ENCODE measurements around the gene ALKBH2. TPM values are rescaled to one million over a fixed set of nuclear protein-coding genes. Genes with fewer than 3 reads are reported as not detected.

The ALKBH2 gene
- total and polyA plus RNA-seq, 2 of the 8 experiments (the other 6 are each of a cell fraction or from before 2014, with no cell fraction given) = 19.1 to 22.5 TPM

DNA sequence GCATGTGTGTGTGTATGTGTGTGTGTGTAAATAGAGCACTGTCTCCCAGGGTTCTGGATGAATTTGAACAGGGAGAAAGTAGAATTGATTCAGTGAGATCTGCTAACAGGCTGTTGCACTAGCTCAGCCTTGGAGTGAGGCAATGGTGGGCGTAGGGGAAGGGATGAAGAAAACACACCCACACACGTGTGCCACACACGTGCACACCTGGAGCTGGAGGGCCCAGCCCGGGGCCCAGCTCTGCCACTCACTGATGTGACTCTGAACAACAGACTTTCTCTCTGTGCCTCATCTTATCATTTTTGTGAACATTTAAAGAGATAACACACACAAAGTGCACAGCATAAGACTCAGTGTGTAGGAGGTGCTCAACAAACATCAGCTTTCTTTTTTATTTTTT lies 27.3 kb upstream of the ALKBH2 start:
- H2AK5ac ChIP-seq (ENCODE audit: low read depth, low read length) = no peak overlapping the region
- H3K79me2 ChIP-seq (ENCODE audit: control insufficient read depth in 1 of 2, insufficient read depth in 2 of 2, low read length in 2 of 2) = no peaks in the 10 kb centered on the region
- ChIA-PET CTCF (ENCODE audit: partially characterized antibody) (interaction anchor here (0.6 to 5.0 kb wide), 4 partner anchors 8 to 473 kb away, joined by 3 to 29 read pairs (median 3); no protein-coding TSS in a partner anchor), POLR2A (ENCODE audit: partially characterized antibody) (interaction anchor here (0.9 kb wide), 1 partner anchor 17 kb away, joined by 5 read pairs; no protein-coding TSS in a partner anchor)
- no peak overlapping the region for H3K4me2 ChIP-seq (ENCODE audit: insufficient read depth in 1 of 2, low read depth in 2 of 2, low read length in 2 of 2)
- DNase-seq (ENCODE audit: low read depth in 1 of 2, low spot score in 2 of 2) (no peak), FAIRE-seq (no peak)
- no peak overlapping the region for H4K5ac ChIP-seq (ENCODE audit: insufficient read length, low read depth, low read length)
- no peaks in the 10 kb centered on the region for H3K9me3 ChIP-seq (ENCODE audit: insufficient read depth in 2 of 2, low read depth in 1 of 2, low read length in 1 of 2)
- no peak overlapping the region for H4K91ac ChIP-seq (replicated peaks; ENCODE audit: insufficient read length, low read length)
- H3K23ac ChIP-seq (ENCODE audit: insufficient read length) = no peak overlapping the region
- H3K79me1 ChIP-seq (ENCODE audit: low read depth, low read length) = no peaks in the 10 kb centered on the region
- H2BK120ac ChIP-seq (replicated peaks; ENCODE audit: low read depth, low read length) = no peak overlapping the region
- H2BK15ac ChIP-seq (ENCODE audit: low read length) = no peak overlapping the region
- no peak overlapping the region for H2BK20ac ChIP-seq (ENCODE audit: low read length)
- no peak overlapping the region for H3K18ac ChIP-seq (ENCODE audit: extremely low read depth, low read length)
- no peaks in the 10 kb centered on the region for H3K23me2 ChIP-seq (ENCODE audit: low read depth, low read length)
- WGBS, 2 experiments (ENCODE audit: extremely low coverage in 1 of 2, insufficient coverage in 1 of 2, insufficient read length in 1 of 2, insufficient replicate concordance in 2 of 2, low coverage in 1 of 2, low lambda C conversion rate in 2 of 2, missing lambda C conversion rate in 1 of 2) = 79% methylated on average over 4 of the region's 4 CpGs; no CpG with 5 or more reads in 1 of the 2 experiments
- H3K4ac ChIP-seq (replicated peaks; ENCODE audit: insufficient read length, low read depth, low read length) = no peak overlapping the region
- H3K36me3 ChIP-seq (ENCODE audit: control insufficient read depth in 2 of 4, insufficient read depth in 4 of 4, low read length in 3 of 4) = no peaks in the 10 kb centered on the region
- no peak overlapping the region for H3K27ac ChIP-seq (ENCODE audit: low read depth, low read length)
- peaks cover under 1 to 7% (median 4%) of the 10 kb centered on the region in 4 experiments; a peak in 4 of 7 replicates for H3K4me1 ChIP-seq (replicated peaks in 1 of 4; ENCODE audit: control insufficient read depth in 3 of 4, insufficient read depth in 4 of 4, low read length in 3 of 4)
- H3K4me3 ChIP-seq (ENCODE audit: extremely low read depth in 1 of 4, insufficient read depth in 2 of 4, low read depth in 3 of 4, low read length in 4 of 4) = no peak overlapping the region
- no peak overlapping the region for H2AFZ ChIP-seq (ENCODE audit: low read length)
- H3K9ac ChIP-seq (replicated peaks in 1 of 4; ENCODE audit: extremely low read depth in 1 of 4, low read depth in 3 of 4, low read length in 3 of 4) = no peak overlapping the region
- H3K14ac ChIP-seq (ENCODE audit: insufficient read length) = no peak overlapping the region
- no peaks in the 10 kb centered on the region; a peak in 1 of 7 replicates for H3K27me3 ChIP-seq (replicated peaks in 1 of 4; ENCODE audit: control insufficient read depth in 3 of 4, extremely low read depth in 1 of 4, insufficient read depth in 3 of 4, low read length in 3 of 4)
- H2BK5ac ChIP-seq (ENCODE audit: low read depth, low read length) = no peak overlapping the region
- no peaks in the 10 kb centered on the region for H4K20me1 ChIP-seq (replicated peaks in 1 of 2; ENCODE audit: control insufficient read depth in 1 of 2, insufficient read depth in 2 of 2, low read length in 2 of 2)
- H3K56ac ChIP-seq (replicated peaks; ENCODE audit: insufficient read length, low read depth, low read length) = no peak overlapping the region
- no peak overlapping the region for H4K8ac ChIP-seq (ENCODE audit: extremely low read depth, insufficient read depth, low read length)
- no peak overlapping the region for H2BK12ac ChIP-seq (ENCODE audit: low read depth, low read length)
- TF ChIP-seq EZH2 (IDR thresholded peaks at IDR 0.05; ENCODE audit: low read depth, low read length, severe bottlenecking) (no peak), RBBP5 (IDR thresholded peaks at IDR 0.05; ENCODE audit: borderline replicate concordance, low read depth, low read length) (no peak), FOSL1 (IDR thresholded peaks at IDR 0.05; ENCODE audit: insufficient read depth, low read depth, low read length) (no peak), SIX5 (IDR thresholded peaks at IDR 0.05; ENCODE audit: low read depth, low read length) (no peak), RNF2 (IDR thresholded peaks at IDR 0.05; ENCODE audit: borderline replicate concordance, low read depth, low read length, missing control alignments, poor library complexity, severe bottlenecking) (no peak), SP1 (IDR thresholded peaks at IDR 0.05; ENCODE audit: low read depth, low read length) (no peak), CHD1 (IDR thresholded peaks at IDR 0.05; ENCODE audit: low read depth, low read length) (no peak), TCF12 (IDR thresholded peaks at IDR 0.05; ENCODE audit: low read depth, low read length) (no peak), CTBP2 (IDR thresholded peaks at IDR 0.05; ENCODE audit: borderline replicate concordance, insufficient read depth, insufficient read length, low read length) (no peak), SP4 (IDR thresholded peaks at IDR 0.05; ENCODE audit: low read length) (no peak), SUZ12 (IDR thresholded peaks at IDR 0.05; ENCODE audit: low read length) (no peak)
- TF ChIP-seq, protein P1, sequence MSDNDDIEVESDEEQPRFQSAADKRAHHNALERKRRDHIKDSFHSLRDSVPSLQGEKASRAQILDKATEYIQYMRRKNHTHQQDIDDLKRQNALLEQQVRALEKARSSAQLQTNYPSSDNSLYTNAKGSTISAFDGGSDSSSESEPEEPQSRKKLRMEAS (IDR thresholded peaks at IDR 0.05) = no peak
- TF ChIP-seq, protein P2, sequence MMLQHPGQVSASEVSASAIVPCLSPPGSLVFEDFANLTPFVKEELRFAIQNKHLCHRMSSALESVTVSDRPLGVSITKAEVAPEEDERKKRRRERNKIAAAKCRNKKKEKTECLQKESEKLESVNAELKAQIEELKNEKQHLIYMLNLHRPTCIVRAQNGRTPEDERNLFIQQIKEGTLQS (IDR thresholded peaks at IDR 0.05; ENCODE audit: insufficient read depth, low read depth, low read length) = no peak

All from H1 (cell line).